GM18511 (cell line): ENCODE results near the gene OR1F1.
A peak's percentile ranks its signal among the peaks of the same experiment; 100 is the strongest.
"Not testable (repeated sequence)": the region's sequence is repeated elsewhere in the genome, so short reads cannot be mapped to it uniquely, and the experiment has no call there.

Experiments used
- ATAC-seq: cut with Tn5 transposase; IDR thresholded peaks from one replicate; pipeline ENCODE4 v1.9.1; 2021; ENCODE audit warnings: mild to moderate bottlenecking, moderate library complexity; ENCODE audit not compliant: unreplicated experiment

The OR1F1 gene

GRCh38 chr16:3150346-3151218 lies 37.4 kb upstream of the OR1F1 start:
- ATAC-seq: peak; percentile 67

- no peak for ATAC-seq
Observed at GRCh38 chr16:3152027-3152276, 36.1 kb upstream of the OR1F1 start.

GRCh38 chr16:3152277-3152990 lies 35.6 kb upstream of the OR1F1 start:
- ATAC-seq: no peak

DNA sequence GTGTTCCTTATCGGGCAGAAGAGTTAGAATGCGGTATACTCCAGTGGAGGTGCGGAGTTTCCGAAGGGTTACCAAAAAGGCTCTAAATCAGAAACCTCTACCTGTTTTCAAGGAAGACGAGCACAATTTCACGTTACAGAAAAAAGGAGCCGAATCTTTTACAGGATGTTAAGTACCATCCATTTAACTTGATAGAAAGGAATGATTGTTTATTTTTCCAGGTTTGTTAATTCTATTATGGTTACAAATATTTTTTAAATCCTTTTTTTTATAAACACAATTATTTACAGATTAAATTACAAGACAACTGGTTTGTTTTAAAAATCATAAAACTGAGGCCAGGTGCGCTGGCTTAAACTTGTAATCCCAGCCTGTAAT lies 35.0 kb upstream of the OR1F1 start:
- no peak for ATAC-seq

- no peak for ATAC-seq
Observed at GRCh38 chr16:3155181-3155580, 32.8 kb upstream of the OR1F1 start.

- ATAC-seq: no peak
Observed at GRCh38 chr16:3155972-3156371, 32.0 kb upstream of the OR1F1 start.

GRCh38 chr16:3157229-3158025 lies 30.6 kb upstream of the OR1F1 start:
- ATAC-seq: no peak

DNA sequence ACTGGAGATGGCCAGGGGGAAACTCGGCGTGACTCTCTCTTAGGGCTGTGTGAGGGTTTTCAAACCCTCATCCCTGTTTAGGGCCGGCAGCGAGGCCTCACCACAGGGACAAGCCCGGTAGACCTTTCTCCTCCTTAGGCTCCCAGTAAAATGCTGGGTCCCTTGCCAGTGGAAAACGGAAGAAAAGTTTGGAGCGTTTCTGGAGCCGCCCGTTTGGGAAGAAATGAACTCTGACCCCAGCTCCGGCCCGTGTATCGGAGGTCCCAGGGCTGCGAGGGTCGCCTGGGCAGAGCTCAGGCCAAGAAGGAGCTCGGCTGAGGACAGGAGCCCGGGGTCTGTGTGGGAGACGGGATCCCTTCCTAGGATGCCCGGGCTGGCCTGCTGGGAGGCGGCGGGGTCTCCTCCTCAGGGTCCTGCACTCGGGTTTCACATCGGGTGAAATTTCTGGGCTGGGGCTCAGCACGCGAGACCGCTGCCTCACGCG lies 29.9 kb upstream of the OR1F1 start:
- ATAC-seq: no peak

DNA sequence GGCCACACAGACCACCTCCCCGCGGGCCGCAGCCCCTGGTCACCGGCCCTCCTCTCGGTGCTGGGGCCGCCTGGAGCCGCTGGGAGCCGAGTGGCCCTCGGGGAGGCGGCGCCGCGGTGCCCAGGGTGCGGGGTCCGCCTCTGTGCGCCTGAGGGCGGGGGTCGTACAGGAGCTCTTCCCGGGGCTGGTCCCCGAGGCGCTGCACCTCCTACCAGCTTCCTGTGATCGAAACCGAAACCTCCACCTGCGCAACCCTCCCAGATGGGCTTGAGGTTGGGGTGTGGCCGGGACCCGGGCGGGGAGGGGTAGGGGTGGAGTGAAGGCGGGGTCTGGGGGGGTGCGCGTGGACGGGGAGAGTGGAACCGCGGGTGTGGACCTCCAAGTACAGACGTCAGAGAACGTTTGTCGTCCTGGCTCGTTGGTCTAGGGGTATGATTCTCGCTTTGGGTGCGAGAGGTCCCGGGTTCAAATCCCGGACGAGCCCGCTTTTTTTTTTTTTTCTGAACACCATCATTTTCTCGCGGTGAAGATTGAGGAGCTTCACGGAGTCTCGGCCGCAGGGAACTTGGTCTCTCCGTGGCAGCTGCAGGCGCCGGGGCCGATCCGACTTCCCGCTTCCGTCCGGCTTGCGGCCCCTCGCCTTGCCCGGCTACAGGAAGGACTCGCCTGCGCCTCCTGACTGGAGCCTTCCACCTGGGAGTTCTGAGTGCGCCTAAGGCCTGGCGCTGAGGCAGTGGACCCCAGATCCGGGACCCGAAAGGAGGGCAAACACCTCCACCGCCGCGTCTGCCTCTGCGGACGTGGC lies 29.3 kb upstream of the OR1F1 start:
- ATAC-seq: no peak

- ATAC-seq: no peak
Observed at GRCh38 chr16:3161235-3162018, 26.6 kb upstream of the OR1F1 start.

- no peak for ATAC-seq
Observed at GRCh38 chr16:3164121-3164991, 23.6 kb upstream of the OR1F1 start.

DNA sequence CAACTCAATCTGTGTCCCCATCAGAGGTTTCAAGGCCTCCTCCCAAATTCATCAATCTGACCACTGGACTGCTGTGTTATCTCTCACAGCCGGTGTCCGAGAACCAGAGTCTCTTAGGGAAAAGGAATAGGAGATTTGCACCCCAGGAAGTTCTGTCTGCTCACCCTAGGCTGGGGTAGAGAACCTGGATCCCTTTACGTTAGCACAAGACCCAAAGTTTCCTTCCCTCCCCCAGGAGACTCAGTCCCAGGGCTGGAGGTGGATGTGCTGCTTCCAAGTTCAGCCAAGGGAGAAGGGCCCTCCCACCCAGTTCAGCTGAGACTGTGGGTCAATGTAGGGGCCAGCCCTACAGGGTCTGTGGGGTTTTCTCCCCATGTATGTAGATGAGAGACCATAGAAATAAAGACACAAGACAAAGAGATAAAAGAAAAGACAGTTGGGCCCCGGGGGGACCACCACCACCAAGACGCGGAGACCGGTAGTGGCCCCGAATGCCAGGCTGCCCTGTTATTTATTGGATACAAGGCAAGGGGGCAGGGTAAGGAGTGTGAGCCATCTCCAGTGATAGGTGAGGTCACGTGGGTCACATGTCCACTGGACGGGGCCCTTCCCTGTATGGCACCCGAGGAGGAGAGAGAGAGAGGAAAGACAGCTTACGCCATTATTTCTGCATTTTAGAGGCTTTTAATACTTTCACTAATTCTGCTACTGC lies 22.7 kb upstream of the OR1F1 start:
- no peak for ATAC-seq

- no peak for ATAC-seq
Observed at GRCh38 chr16:3166505-3166886, 21.5 kb upstream of the OR1F1 start.

- not testable (repeated sequence) for ATAC-seq
Observed at GRCh38 chr16:3168729-3169128, 19.3 kb upstream of the OR1F1 start.

- peak; percentile 19 for ATAC-seq
Observed at GRCh38 chr16:3170440-3171180, 17.4 kb upstream of the OR1F1 start.

GRCh38 chr16:3171181-3171854 lies 16.7 kb upstream of the OR1F1 start:
- ATAC-seq: peak; percentile 60
